HCT116 (cell line): ENCODE measurements around the gene ABCC1.

Experiments used
- EZH2 ChIP-seq: fragments of 200-600 bp; sonication (generic); IDR thresholded peaks from 2 replicates; pipeline ENCODE4 v1.6.1; 2017; ENCODE audit warnings: antibody characterized with exemption, mixed run types
- EZH2phosphoT487 ChIP-seq: fragments of 200-600 bp; IDR thresholded peaks from 2 replicates; pipeline ENCODE4 v1.6.1; 2018; ENCODE audit warnings: antibody characterized with exemption, borderline replicate concordance
- POLR2A ChIP-seq: IDR thresholded peaks from 2 replicates; pipeline ENCODE4 v1.7.0; 2011; ENCODE audit warnings: borderline replicate concordance; ENCODE audit not compliant: insufficient read depth, insufficient read length; ENCODE audit errors: extremely low read depth
- SIN3A ChIP-seq: IDR thresholded peaks from 2 replicates; pipeline ENCODE4 v1.6.1; 2012; ENCODE audit warnings: low read depth
- YY1 ChIP-seq: IDR thresholded peaks from 2 replicates; pipeline ENCODE4 v1.6.1; 2011; ENCODE audit warnings: low read length, low read depth, moderate library complexity, mild to moderate bottlenecking; ENCODE audit not compliant: insufficient replicate concordance; ENCODE audit errors: extremely low read depth
- ZFX ChIP-seq: fragments of 450-650 bp; IDR thresholded peaks from 2 replicates; pipeline ENCODE4 v1.6.1; 2017
- TF ChIP-seq, protein P1 (sequence below): IDR thresholded peaks from 2 replicates; pipeline ENCODE4 v1.6.1; 2011; ENCODE audit warnings: mild to moderate bottlenecking, low read length, moderate library complexity; ENCODE audit not compliant: insufficient replicate concordance; ENCODE audit errors: extremely low read depth
- TF ChIP-seq, protein P2 (sequence below), 3 experiments: fragments of 200-600 bp in 1 of 3; sonication (generic) in 1 of 3; IDR thresholded peaks in 2 of 3; conservative IDR thresholded peaks in 1 of 3; 2 replicates each; pipeline ENCODE4 v1.5.1; 2012 to 2017; ENCODE audit warnings: low read depth in 2 of 3, low read length in 2 of 3, antibody characterized with exemption in 1 of 3, borderline replicate concordance in 1 of 3, control low read depth in 1 of 3, mild to moderate bottlenecking in 1 of 3, mixed read lengths in 1 of 3, mixed run types in 1 of 3, moderate library complexity in 1 of 3; ENCODE audit not compliant: insufficient read depth in 1 of 3
- TF ChIP-seq, protein P3 (sequence below): IDR thresholded peaks from 2 replicates; pipeline ENCODE4 v1.6.1; 2012; ENCODE audit warnings: low read depth
- TF ChIP-seq, protein P4 (sequence below): IDR thresholded peaks from 2 replicates; pipeline ENCODE4 v1.6.1; 2012

DNA sequence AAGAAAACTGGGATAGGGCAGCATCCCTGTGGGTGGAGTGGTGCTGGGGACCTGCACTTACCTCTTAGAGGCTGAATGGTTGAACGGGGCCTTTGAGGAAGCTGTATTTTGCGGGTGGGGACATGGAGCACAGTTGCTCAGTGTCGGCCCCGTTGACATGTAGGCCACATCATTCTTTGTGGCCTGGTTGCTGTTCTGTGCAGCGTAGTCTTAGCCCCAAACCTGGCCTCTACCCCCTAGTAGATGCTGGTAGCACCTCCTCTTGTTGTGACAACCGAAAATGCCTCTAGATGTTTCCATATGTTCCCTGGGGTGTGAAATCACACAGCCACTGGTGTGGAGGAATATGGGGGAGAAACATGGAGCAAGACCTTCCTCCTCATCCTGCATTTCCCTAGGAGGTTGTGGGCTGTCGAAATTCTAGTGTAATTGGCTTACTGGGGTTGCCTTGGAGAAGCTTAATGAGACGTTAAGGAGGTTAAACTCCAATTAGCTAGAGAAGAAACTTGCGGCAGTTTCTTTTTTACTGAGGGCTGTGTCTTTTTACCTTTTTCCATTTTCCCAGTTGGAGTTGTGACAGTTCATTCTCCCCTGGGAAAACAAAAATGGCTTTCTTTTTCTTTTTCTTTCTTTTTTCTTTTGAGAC is 9.4 kb downstream of the ABCC1 start:
- TF ChIP-seq EZH2 (no peak), POLR2A (no peak), YY1 (no peak), SIN3A (no peak), EZH2phosphoT487 (no peak), ZFX (no peak)
- TF ChIP-seq, protein P1, sequence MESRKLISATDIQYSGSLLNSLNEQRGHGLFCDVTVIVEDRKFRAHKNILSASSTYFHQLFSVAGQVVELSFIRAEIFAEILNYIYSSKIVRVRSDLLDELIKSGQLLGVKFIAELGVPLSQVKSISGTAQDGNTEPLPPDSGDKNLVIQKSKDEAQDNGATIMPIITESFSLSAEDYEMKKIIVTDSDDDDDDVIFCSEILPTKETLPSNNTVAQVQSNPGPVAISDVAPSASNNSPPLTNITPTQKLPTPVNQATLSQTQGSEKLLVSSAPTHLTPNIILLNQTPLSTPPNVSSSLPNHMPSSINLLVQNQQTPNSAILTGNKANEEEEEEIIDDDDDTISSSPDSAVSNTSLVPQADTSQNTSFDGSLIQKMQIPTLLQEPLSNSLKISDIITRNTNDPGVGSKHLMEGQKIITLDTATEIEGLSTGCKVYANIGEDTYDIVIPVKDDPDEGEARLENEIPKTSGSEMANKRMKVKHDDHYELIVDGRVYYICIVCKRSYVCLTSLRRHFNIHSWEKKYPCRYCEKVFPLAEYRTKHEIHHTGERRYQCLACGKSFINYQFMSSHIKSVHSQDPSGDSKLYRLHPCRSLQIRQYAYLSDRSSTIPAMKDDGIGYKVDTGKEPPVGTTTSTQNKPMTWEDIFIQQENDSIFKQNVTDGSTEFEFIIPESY = no peak
- TF ChIP-seq, protein P2, sequence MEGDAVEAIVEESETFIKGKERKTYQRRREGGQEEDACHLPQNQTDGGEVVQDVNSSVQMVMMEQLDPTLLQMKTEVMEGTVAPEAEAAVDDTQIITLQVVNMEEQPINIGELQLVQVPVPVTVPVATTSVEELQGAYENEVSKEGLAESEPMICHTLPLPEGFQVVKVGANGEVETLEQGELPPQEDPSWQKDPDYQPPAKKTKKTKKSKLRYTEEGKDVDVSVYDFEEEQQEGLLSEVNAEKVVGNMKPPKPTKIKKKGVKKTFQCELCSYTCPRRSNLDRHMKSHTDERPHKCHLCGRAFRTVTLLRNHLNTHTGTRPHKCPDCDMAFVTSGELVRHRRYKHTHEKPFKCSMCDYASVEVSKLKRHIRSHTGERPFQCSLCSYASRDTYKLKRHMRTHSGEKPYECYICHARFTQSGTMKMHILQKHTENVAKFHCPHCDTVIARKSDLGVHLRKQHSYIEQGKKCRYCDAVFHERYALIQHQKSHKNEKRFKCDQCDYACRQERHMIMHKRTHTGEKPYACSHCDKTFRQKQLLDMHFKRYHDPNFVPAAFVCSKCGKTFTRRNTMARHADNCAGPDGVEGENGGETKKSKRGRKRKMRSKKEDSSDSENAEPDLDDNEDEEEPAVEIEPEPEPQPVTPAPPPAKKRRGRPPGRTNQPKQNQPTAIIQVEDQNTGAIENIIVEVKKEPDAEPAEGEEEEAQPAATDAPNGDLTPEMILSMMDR (IDR thresholded peaks at IDR 0.05 in 2 of 3, conservative IDR thresholded peaks at IDR 0.05 in 1 of 3; ENCODE audit: borderline replicate concordance in 1 of 3, insufficient read depth in 1 of 3, low read depth in 2 of 3, low read length in 2 of 3) = no peak
- TF ChIP-seq, protein P3, sequence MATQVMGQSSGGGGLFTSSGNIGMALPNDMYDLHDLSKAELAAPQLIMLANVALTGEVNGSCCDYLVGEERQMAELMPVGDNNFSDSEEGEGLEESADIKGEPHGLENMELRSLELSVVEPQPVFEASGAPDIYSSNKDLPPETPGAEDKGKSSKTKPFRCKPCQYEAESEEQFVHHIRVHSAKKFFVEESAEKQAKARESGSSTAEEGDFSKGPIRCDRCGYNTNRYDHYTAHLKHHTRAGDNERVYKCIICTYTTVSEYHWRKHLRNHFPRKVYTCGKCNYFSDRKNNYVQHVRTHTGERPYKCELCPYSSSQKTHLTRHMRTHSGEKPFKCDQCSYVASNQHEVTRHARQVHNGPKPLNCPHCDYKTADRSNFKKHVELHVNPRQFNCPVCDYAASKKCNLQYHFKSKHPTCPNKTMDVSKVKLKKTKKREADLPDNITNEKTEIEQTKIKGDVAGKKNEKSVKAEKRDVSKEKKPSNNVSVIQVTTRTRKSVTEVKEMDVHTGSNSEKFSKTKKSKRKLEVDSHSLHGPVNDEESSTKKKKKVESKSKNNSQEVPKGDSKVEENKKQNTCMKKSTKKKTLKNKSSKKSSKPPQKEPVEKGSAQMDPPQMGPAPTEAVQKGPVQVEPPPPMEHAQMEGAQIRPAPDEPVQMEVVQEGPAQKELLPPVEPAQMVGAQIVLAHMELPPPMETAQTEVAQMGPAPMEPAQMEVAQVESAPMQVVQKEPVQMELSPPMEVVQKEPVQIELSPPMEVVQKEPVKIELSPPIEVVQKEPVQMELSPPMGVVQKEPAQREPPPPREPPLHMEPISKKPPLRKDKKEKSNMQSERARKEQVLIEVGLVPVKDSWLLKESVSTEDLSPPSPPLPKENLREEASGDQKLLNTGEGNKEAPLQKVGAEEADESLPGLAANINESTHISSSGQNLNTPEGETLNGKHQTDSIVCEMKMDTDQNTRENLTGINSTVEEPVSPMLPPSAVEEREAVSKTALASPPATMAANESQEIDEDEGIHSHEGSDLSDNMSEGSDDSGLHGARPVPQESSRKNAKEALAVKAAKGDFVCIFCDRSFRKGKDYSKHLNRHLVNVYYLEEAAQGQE = no peak
- TF ChIP-seq, protein P4, sequence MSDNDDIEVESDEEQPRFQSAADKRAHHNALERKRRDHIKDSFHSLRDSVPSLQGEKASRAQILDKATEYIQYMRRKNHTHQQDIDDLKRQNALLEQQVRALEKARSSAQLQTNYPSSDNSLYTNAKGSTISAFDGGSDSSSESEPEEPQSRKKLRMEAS = no peak
